Measurements from ENCODE around the gene FBXO47.
"Not testable (repeated sequence)": the region's sequence is repeated elsewhere in the genome, so short reads cannot be mapped to it uniquely, and the experiment has no call there.

FBXO47 gene

DNA sequence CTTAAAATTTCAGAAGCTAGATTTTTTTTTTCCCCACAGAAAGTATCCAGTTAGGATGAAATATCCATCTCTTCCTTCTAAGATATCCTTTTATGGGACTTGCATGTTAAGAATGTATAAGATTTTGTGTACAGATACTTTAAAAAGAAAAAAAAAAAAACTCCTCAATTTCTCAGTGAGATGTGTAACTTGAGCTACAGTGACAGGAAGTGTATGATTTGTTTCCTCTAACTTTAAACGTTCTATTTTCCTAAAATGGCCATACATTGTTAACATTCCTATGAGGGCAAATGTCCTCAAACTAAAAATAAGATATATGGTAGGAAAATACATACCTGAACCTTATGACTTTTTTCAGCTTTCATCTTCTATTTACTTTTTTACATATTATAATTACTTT is 8.9 kb downstream of the FBXO47 start:
- Histone ChIP-seq H3K27ac (no peak overlapping the region), H3K4me1 (peaks cover 16% of the 10 kb centered on the region), H4K20me1 (no peaks in the 10 kb centered on the region), H3K27me3 (no peaks in the 10 kb centered on the region), H3K36me3 (no peaks in the 10 kb centered on the region), H3K4me3 (no peak overlapping the region), H3K4me2 (peak overlapping the region; percentile 2; the same call in 1 of the 2 replicates), H3K9me3 (no peaks in the 10 kb centered on the region), H3K9ac (no peak overlapping the region)
- TF ChIP-seq Cebpa-rat (IDR thresholded peaks at IDR 0.05) = no peak

DNA sequence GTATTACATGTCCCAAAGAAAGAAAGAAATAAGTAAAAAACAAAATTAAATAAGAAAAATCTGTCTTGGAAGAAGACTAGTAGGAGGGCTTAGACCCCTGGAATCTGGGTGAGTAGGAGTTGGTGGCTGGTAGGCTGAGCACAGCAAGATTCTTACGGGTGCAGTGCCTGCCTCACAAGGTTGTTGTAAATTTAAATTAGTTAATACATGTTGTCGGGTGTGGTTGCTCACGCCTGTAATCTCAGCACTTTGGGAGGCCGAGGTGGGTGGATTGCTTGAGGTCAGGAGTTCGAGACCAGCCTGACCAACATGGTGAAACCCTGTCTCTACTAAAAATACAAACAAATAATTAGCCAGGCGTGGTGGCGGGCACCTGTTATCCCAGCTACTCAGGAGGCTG is 13.4 kb downstream of the FBXO47 start:
- H3K4me3 ChIP-seq, H3K9ac ChIP-seq, H3K36me3 ChIP-seq, H3K9me3 ChIP-seq, H3K27me3 ChIP-seq, H3K27ac ChIP-seq, H4K20me1 ChIP-seq, H3K4me2 ChIP-seq: not testable (repeated sequence)
- H3K4me1 ChIP-seq = peaks cover 11% of the 10 kb centered on the region

DNA sequence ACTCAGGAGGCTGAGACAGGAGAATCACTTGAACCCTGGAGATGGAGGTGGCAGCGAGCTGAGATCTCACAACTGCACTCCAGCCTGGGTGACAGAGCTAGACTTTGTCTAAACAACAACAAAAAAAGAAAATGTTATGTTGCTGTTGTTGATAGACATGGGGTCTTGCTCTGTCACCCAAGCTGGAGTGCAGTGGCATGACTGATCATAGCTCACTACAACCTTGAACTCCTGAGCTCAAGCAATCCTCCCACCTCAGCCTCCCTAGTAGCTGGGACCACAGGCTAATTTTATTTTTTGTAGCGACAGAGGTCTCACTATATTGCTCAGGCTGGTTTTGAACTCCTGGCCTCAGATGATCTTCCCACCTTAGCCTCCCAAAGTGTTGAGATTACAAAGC is 20.0 kb downstream of the FBXO47 start:
- no peak for TF ChIP-seq Cebpa-rat (IDR thresholded peaks at IDR 0.05)
- H3K9ac ChIP-seq = no peak overlapping the region
- H3K27ac ChIP-seq = no peak overlapping the region
- no peaks in the 10 kb centered on the region for H3K9me3 ChIP-seq
- H3K4me3 ChIP-seq = no peak overlapping the region
- H4K20me1 ChIP-seq = no peaks in the 10 kb centered on the region
- H3K4me2 ChIP-seq = no peak overlapping the region
- H3K36me3 ChIP-seq = no peaks in the 10 kb centered on the region
- no peaks in the 10 kb centered on the region for H3K27me3 ChIP-seq
- peaks cover 15% of the 10 kb centered on the region for H3K4me1 ChIP-seq

DNA sequence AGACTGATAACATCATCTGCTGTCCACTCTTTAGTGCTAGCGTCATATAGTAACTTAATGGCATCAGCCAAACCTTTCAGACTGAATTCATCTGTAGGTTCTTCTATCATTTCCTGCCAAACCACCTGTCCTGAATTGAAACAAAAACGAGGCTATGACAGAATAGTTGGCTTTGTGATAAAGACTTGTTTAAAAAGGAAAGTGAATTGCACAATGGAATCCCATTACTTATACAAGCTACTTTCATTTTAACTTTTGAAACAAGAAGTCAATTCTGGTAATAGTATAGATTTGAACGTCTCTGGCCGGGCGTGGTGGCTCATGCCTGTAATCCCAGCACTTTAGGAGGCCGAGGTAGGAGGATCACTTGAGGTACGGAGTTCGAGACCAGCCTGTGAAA is 23.6 kb downstream of the FBXO47 start:
- Histone ChIP-seq H4K20me1 (no peaks in the 10 kb centered on the region), H3K27me3 (no peaks in the 10 kb centered on the region), H3K27ac (no peak overlapping the region), H3K36me3 (no peaks in the 10 kb centered on the region), H3K4me3 (no peak overlapping the region), H3K9me3 (no peaks in the 10 kb centered on the region), H3K9ac (no peak overlapping the region), H3K4me1 (peaks cover 16% of the 10 kb centered on the region), H3K4me2 (no peak overlapping the region; the same call in 1 of the 2 replicates)
- TF ChIP-seq Cebpa-rat (IDR thresholded peaks at IDR 0.05) = no peak

DNA sequence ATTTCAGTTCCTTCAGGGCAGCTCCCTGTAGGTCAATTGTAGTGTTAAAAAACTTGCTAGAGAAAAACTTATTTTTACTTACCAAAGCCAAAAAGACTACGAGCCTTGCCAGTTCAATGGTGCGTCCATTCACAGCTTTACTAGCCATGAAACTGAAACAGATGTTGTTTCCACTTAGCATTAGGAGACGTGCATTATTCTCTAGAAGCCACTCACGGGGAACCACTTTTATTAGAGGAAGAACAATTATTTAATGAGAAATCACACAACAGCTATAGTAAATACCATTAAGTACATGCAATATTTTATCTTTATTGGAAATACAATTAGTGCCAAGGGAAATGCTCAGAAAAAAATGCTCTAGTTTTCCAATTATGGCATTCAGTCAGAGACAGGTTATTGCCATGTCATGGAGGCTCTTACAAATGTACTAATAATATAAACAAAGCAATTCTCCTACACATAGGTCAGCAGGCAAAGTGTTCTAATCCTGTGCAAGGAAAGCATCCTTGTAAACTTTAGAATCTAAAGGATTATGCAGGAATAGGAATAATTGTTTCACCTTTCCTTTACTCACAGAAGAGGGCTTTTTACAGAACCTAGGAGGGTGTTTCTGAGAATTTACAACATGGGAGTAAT is 24.4 kb downstream of the FBXO47 start:
- Histone ChIP-seq H3K9me3 (no peaks in the 10 kb centered on the region), H3K4me1 (peaks cover 16% of the 10 kb centered on the region), H3K9ac (no peak overlapping the region), H3K27me3 (no peaks in the 10 kb centered on the region), H3K36me3 (no peaks in the 10 kb centered on the region), H4K20me1 (no peaks in the 10 kb centered on the region), H3K4me2 (peak overlapping the region; percentile 35), H3K27ac (no peak overlapping the region), H3K4me3 (no peak overlapping the region)
- no peak for TF ChIP-seq Cebpa-rat (IDR thresholded peaks at IDR 0.05)

DNA sequence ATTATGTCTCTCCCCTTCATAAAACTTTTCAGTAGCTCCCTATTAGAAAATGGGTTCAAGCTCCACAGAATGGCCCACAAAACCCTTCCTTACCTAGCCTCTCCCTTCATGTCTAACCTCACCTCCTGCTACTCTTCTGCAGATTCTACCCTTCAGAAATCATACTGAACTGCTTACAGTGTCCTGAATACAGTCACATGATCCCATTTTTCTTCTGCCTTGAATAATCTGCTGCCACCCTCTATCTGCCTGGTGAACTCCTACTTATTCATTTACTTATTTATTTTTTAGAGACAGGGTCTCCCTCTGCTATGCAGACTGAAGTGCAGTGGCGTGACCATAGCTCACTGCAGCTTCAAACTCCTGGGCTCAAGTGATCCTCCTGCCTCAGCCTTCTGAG is 26.8 kb downstream of the FBXO47 start:
- H3K27me3 ChIP-seq = no peaks in the 10 kb centered on the region
- no peaks in the 10 kb centered on the region for H3K36me3 ChIP-seq
- no peaks in the 10 kb centered on the region for H3K9me3 ChIP-seq
- no peak overlapping the region for H3K4me2 ChIP-seq
- no peak overlapping the region for H3K27ac ChIP-seq
- peaks cover 16% of the 10 kb centered on the region for H3K4me1 ChIP-seq
- H3K9ac ChIP-seq = no peak overlapping the region
- no peak overlapping the region for H3K4me3 ChIP-seq
- no peak for TF ChIP-seq Cebpa-rat (IDR thresholded peaks at IDR 0.05)
- no peaks in the 10 kb centered on the region for H4K20me1 ChIP-seq

DNA sequence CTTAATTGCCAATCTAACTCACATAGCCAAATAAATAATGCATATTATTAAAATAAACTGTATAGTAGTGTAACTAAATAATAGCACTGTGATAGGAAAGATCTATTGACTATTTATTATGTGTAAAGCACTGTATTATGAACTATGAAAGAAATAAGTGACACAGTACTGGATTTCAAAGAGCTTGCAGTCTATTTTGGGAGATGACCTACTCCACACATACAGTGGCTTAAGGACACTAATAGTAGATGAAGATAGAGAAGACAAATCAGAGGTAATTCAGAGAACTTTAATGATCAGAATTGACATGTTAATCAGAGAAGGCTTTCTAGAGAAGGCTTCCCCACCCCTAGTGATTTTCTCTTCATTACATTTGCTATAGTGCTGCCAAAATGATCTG is 27.2 kb downstream of the FBXO47 start:
- Histone ChIP-seq H3K4me1 (peaks cover 16% of the 10 kb centered on the region), H3K4me3 (no peak overlapping the region), H3K9me3 (no peaks in the 10 kb centered on the region), H3K9ac (no peak overlapping the region), H3K36me3 (no peaks in the 10 kb centered on the region), H3K27ac (no peak overlapping the region), H3K27me3 (no peaks in the 10 kb centered on the region), H4K20me1 (no peaks in the 10 kb centered on the region), H3K4me2 (no peak overlapping the region)
- TF ChIP-seq Cebpa-rat (IDR thresholded peaks at IDR 0.05) = no peak

DNA sequence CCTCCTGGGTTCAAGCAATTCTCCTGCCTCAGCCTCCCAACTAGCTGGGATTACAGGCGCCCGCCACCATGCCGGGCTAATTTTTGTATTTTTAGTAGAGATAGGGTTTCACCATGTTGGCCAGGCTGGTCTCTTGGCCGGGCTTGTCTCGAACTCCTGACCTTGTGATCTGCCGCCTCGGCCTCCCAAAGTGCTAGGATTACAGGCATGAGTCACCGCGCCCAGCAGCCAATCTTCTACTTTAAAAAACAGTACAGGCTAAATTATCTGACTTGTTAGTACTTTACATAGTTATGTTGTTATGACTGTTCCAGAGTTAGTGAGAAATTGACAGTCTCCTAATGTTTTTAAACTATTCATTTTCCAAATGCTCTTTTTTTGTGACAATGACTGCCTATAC is 33.2 kb downstream of the FBXO47 start:
- not testable (repeated sequence) for H3K9ac ChIP-seq, H3K4me3 ChIP-seq, H3K4me1 ChIP-seq, H4K20me1 ChIP-seq, H3K27ac ChIP-seq, H3K9me3 ChIP-seq, H3K36me3 ChIP-seq, H3K27me3 ChIP-seq, H3K4me2 ChIP-seq

DNA sequence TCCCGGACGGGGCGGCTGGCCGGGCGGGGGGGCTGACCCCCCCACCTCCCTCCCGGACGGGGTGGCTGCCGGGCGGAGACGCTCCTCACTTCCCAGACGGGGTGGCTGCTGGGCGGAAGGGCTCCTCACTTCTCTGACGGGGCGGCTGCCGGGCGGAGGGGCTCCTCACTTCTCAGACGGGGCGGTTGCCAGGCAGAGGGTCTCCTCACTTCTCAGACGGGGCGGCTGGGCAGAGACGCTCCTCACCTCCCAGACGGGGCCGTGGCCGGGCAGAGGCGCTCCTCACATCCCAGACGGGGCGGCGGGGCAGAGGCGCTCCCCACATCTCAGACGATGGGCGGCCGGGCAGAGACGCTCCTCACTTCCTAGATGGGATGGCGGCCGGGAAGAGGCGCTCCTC is 36.4 kb downstream of the FBXO47 start:
- H3K4me1 ChIP-seq = peaks cover 17% of the 10 kb centered on the region
- H3K9me3 ChIP-seq, H3K27me3 ChIP-seq, H3K27ac ChIP-seq, H3K4me2 ChIP-seq, H3K4me3 ChIP-seq, H3K9ac ChIP-seq, H3K36me3 ChIP-seq, H4K20me1 ChIP-seq: not testable (repeated sequence)

DNA sequence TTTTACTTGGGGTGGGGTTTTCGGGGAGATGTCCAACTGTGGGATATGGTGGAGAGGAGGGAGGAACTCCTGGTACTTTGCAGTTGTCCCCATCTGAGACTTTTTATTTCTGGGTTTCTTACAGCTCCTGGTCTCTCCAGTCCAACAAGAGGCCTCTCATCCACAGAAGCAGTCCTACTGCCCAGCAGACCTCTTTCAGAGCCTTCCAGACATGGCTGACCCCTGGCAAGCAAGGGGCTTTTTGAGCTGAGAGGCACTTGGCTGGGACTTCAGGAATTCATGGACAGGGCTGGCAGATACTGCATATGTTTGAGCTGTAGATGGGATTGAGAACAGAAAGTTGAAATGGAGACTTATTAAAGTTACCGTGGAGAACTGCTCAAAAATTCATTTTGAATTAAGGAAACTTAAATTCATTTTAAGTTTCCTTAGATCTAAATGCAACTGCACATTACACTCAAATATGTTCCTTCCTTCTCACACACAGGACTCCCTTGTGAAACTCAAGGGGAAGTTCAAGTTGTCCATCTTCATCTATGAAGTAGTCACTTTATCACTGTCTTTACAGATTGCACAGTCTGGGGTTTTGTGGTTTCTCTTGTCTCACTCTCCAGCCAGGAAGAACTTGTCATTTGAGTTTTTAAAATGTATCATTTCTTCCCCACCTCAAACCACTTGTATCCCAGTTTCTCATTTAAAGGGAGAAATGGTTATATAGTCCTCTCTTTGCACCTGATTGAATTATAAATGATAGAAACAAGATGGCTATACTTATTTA is 40.7 kb downstream of the FBXO47 start:
- no peak overlapping the region for H3K4me3 ChIP-seq
- H3K27ac ChIP-seq = peak overlapping the region; percentile 55
- H3K9me3 ChIP-seq = no peaks in the 10 kb centered on the region
- peaks cover 51% of the 10 kb centered on the region for H3K4me1 ChIP-seq
- H3K36me3 ChIP-seq = no peaks in the 10 kb centered on the region
- no peaks in the 10 kb centered on the region for H4K20me1 ChIP-seq
- peak overlapping the region; percentile 74 for H3K4me2 ChIP-seq
- H3K27me3 ChIP-seq = no peaks in the 10 kb centered on the region
- no peak for TF ChIP-seq Cebpa-rat (IDR thresholded peaks at IDR 0.05)
- no peak overlapping the region for H3K9ac ChIP-seq
